Measurements from ENCODE around the gene OR1F1. TPM values are rescaled to one million over a fixed set of nuclear protein-coding genes. Genes with fewer than 3 reads are reported as not detected.

Gene OR1F1
- total RNA-seq, 1 experiment from 2014 or later, result not detected

GRCh38 chr16:3158510-3159314 lies 29.3 kb upstream of the OR1F1 start:
- no peak overlapping the region for H2BK20ac ChIP-seq (ENCODE audit: low read depth, low read length, poor library complexity, severe bottlenecking)
- H4K8ac ChIP-seq (replicated peaks; ENCODE audit: insufficient read length, low read depth, low read length), result no peak overlapping the region
- H3K36me3 Mint-ChIP-seq (ENCODE audit: insufficient read depth in 1 of 3, low read depth in 3 of 3), result no peaks in the 10 kb centered on the region; a peak in 2 of 7 replicates
- no peak overlapping the region for H2BK15ac ChIP-seq (ENCODE audit: low read depth, low read length)
- peak overlapping the region; percentile 71 for H3K9ac ChIP-seq (ENCODE audit: extremely low read depth, insufficient read length, low read length)
- H2AFZ ChIP-seq (ENCODE audit: low read length), result peak overlapping the region; percentile 79
- peaks cover 13% of the 10 kb centered on the region for H3K23me2 ChIP-seq (ENCODE audit: insufficient read length, low read depth, low read length, poor library complexity, severe bottlenecking)
- no peak overlapping the region for H4K91ac ChIP-seq (ENCODE audit: insufficient read length, low read depth, low read length)
- H3K4me3 Mint-ChIP-seq, result peak overlapping the region; percentile 77 to 95
- H3K4ac ChIP-seq (ENCODE audit: low read depth, low read length), result no peak overlapping the region
- peaks cover 0 to 8% of the 10 kb centered on the region in 2 experiments; a peak in 4 of 5 replicates for H3K9me3 Mint-ChIP-seq
- peaks cover 30% of the 10 kb centered on the region for H3K27me3 Mint-ChIP-seq (ENCODE audit: low read depth)
- peak overlapping the region; percentile 26; the same call in 1 of the 2 replicates for H3K14ac ChIP-seq (ENCODE audit: insufficient read depth, low read length)
- TF ChIP-seq CTCF (conservative IDR thresholded peaks at IDR 0.05), result no peak
- H3T11ph ChIP-seq (ENCODE audit: low read length), result no peak overlapping the region
- DNase-seq, result peak; percentile 92
- peak overlapping the region in 2 of 3 experiments; percentile 62 to 89; a peak in 4 of 7 replicates for H3K27ac Mint-ChIP-seq
- H3K4me2 ChIP-seq (ENCODE audit: insufficient read depth, insufficient read length, low read length), result peak overlapping the region; percentile 92
- no peak overlapping the region for H2AK5ac ChIP-seq (ENCODE audit: insufficient read length, low read length)
- no CpG with 5 or more reads among the region's 70 CpGs for WGBS (ENCODE audit: extremely low coverage, insufficient read length, low lambda C conversion rate)
- H2BK5ac ChIP-seq (ENCODE audit: insufficient read length, low read length), result no peak overlapping the region
- no peaks in the 10 kb centered on the region; the same call in 1 of the 2 replicates for H3K27me3 ChIP-seq (ENCODE audit: insufficient read depth, low read length)
- no peak overlapping the region for H3K18ac ChIP-seq (ENCODE audit: insufficient read length, low read depth, low read length)
- H4K5ac ChIP-seq (ENCODE audit: insufficient read length, low read depth, low read length), result no peak overlapping the region
- no peak overlapping the region for H3K56ac ChIP-seq (ENCODE audit: insufficient read length, low read depth, low read length)
- H4K20me1 ChIP-seq (ENCODE audit: control insufficient read depth, insufficient read depth, insufficient read length), result no peaks in the 10 kb centered on the region
- H3K9me3 ChIP-seq (ENCODE audit: control insufficient read depth, low read depth, low read length), result no peaks in the 10 kb centered on the region
- H2BK12ac ChIP-seq (ENCODE audit: insufficient read length, low read depth, low read length), result no peak overlapping the region
- no peak overlapping the region for H3K23ac ChIP-seq (ENCODE audit: insufficient read length, low read depth, low read length)
- H3K79me1 ChIP-seq (ENCODE audit: insufficient read depth, low read depth, low read length, poor library complexity, severe bottlenecking), result no peaks in the 10 kb centered on the region
- H3K4me1 ChIP-seq (ENCODE audit: insufficient read depth, low read length), result peaks cover 2% of the 10 kb centered on the region; the same call in 1 of the 2 replicates
- H3K4me1 Mint-ChIP-seq, result peaks cover 3 to 15% of the 10 kb centered on the region in 2 experiments; a peak in 3 of 4 replicates
- H3K27ac ChIP-seq (ENCODE audit: insufficient read length, low read depth, low read length), result no peak overlapping the region
- H2BK120ac ChIP-seq (ENCODE audit: low read depth, low read length, poor library complexity, severe bottlenecking), result no peak overlapping the region
- H3K79me2 ChIP-seq (ENCODE audit: insufficient read depth, low read length), result no peaks in the 10 kb centered on the region
